Left lung (tissue), 10 donors: ENCODE measurements around the gene MAST1. TPM values are rescaled to one million over a fixed set of nuclear protein-coding genes. Genes with fewer than 3 reads are reported as not detected.
"Not testable (repeated sequence)": the region's sequence is repeated elsewhere in the genome, so short reads cannot be mapped to it uniquely, and the experiment has no call there.

Experiments
- ATAC-seq: fragments of 200-7000 bp; cut with Tn5 transposase; one replicate; pipeline ENCODE4 v1.9.1; 2020; ENCODE audit warnings: moderate library complexity
- DNase-seq, 4 donors: peaks; one replicate each; pipeline ENCODE4 v3.0.0-alpha.2; 2013 to 2020
- H3K27ac ChIP-seq, 2 donors: fragments of 200-600 bp; sonication (generic) in 1 of 2; one replicate each; pipeline versions ENCODE4 v1.5.0 to v1.8.0; 2020 to 2021
- H3K27me3 ChIP-seq, 2 donors: fragments of 200-600 bp; sonication (generic) in 1 of 2; one replicate each; pipeline versions ENCODE4 v1.5.0 to v1.8.0; 2020 to 2021
- H3K36me3 ChIP-seq, 2 donors: fragments of 200-600 bp; sonication (generic) in 1 of 2; one replicate each; pipeline versions ENCODE4 v1.5.0 to v1.8.0; 2020 to 2021
- H3K4me1 ChIP-seq, 2 donors: fragments of 200-600 bp; one replicate each; pipeline ENCODE4 v1.8.0; 2021
- H3K4me3 ChIP-seq, 2 donors: fragments of 200-600 bp; sonication (generic) in 1 of 2; one replicate each; pipeline versions ENCODE4 v1.5.0 to v1.8.0; 2020 to 2021; ENCODE audit warnings: mild to moderate bottlenecking in 1 of 2
- H3K9me3 ChIP-seq, 2 donors: fragments of 200-600 bp; sonication (generic) in 1 of 2; one replicate each; pipeline versions ENCODE4 v1.5.0 to v1.8.0; 2020 to 2021
- intact Hi-C, 2 donors: fragments of 100-400 bp; cut with DNase I; formaldehyde crosslinking; loops; one replicate each; pipeline versions ENCODE4 v1.11.2 to v1.14.2; 2022
- polyA plus RNA-seq, 6 donors: library from polyadenylated mRNA; unstranded; fragments of 120-200 nt; gene quantifications; one replicate each; pipeline ENCODE4 v1.2.1, GENCODE V29; 2013; ENCODE audit not compliant: insufficient read length in 6 of 6
- total RNA-seq, 2 donors: library from RNA; stranded (reverse); fragmentation: NEBNext Ultra II Directional; extraction: Animal tissue kit (Norgen Biotek cat#: 25700); gene quantifications; one replicate each; pipeline ENCODE4 v1.2.1, GENCODE V29; 2021
- TF ChIP-seq, protein P1 (sequence below), 2 donors: fragments of 200-600 bp; sonication (generic) in 1 of 2; IDR thresholded peaks; one replicate each; pipeline versions ENCODE4 v1.5.0 to v1.8.0; 2021; ENCODE audit warnings: antibody characterized with exemption in 2 of 2
- donor health status: DM: no; HTN: yes; CAD: no.
- donor health status: DM: no; HTN: no; CAD: no.

MAST1 gene
- total and polyA plus RNA-seq, 8 donors = 0.15 to 2.4 (median 1.5) TPM

DNA sequence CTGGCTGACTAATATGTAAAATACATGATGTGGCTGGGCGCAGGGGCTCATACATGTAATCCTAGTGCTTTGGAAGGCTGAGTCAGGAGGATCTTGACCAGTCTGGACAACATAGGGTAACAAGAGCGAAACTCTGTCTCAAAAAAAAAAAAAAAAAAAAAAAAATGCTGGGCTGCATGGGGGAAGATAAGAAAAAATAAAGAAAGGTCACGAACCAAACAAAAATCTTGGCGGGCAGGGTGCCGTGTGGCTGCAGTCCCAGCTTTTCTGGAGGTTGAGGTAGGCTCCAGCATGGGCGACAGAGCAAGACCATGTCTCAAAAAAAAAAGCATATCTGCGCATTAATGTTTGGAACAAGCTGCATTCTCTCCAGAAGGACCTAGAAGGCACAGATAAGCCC lies 23.2 kb upstream of the MAST1 start:
- intact Hi-C loops = no loop called here
- Histone ChIP-seq H3K9me3 (no peaks in the 10 kb centered on the region), H3K36me3 (peaks cover 0 to 24% of the 10 kb centered on the region in 2 donors), H3K27ac (no peak overlapping the region), H3K4me3 (no peak overlapping the region), H3K27me3 (no peaks in the 10 kb centered on the region), H3K4me1 (no peaks in the 10 kb centered on the region)
- no peak for ATAC-seq
- TF ChIP-seq, protein P1, sequence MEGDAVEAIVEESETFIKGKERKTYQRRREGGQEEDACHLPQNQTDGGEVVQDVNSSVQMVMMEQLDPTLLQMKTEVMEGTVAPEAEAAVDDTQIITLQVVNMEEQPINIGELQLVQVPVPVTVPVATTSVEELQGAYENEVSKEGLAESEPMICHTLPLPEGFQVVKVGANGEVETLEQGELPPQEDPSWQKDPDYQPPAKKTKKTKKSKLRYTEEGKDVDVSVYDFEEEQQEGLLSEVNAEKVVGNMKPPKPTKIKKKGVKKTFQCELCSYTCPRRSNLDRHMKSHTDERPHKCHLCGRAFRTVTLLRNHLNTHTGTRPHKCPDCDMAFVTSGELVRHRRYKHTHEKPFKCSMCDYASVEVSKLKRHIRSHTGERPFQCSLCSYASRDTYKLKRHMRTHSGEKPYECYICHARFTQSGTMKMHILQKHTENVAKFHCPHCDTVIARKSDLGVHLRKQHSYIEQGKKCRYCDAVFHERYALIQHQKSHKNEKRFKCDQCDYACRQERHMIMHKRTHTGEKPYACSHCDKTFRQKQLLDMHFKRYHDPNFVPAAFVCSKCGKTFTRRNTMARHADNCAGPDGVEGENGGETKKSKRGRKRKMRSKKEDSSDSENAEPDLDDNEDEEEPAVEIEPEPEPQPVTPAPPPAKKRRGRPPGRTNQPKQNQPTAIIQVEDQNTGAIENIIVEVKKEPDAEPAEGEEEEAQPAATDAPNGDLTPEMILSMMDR (IDR thresholded peaks at IDR 0.05) = no peak
- DNase-seq = no peak

DNA sequence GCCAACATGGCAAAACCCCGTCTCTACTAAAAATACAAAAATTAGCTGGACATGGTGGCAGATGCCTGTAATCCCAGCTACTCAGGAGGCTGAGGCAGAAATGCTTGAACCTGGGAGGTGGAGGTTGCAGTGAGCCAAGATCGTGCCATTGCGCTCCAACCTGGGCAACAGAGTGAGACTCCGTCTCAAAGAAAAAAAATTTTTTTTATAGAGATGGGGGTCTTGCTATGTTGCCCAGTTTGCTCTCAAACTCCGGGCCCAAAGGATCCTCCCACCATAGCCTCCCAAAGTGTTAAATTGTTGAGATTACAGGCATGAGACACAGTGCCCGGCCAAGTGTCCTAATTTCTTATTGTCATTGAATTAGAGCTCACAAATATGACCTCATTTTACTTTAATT lies 21.1 kb upstream of the MAST1 start:
- peaks cover 0 to 19% of the 10 kb centered on the region in 2 donors for H3K36me3 ChIP-seq
- H3K4me3 ChIP-seq, ATAC-seq, DNase-seq, H3K9me3 ChIP-seq, H3K27me3 ChIP-seq, H3K4me1 ChIP-seq, H3K27ac ChIP-seq, intact Hi-C loops: not testable (repeated sequence)

DNA sequence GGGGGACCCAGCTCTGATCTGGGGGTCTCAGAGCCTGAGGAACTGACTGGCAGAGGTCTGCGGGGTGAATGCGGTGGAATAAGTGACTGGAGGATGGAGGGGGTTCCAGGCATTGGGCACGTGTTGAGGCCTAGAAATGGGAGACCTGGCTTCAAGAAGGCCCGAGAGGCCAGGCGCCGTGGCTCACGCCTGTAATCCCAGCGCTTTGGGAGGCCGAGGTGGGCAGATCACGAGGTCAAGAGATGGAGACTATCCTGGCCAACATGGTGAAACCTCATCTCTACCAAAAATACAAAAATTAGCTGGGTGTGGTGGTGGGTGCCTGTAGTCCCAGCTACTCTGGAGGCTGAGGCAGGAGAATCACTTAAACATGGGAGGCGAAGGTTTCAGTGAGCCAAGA lies 20.5 kb upstream of the MAST1 start:
- H3K27ac ChIP-seq, H3K9me3 ChIP-seq, DNase-seq, H3K4me3 ChIP-seq, H3K4me1 ChIP-seq, ATAC-seq, intact Hi-C loops, H3K27me3 ChIP-seq: not testable (repeated sequence)
- peaks cover 0 to 18% of the 10 kb centered on the region in 2 donors for H3K36me3 ChIP-seq

DNA sequence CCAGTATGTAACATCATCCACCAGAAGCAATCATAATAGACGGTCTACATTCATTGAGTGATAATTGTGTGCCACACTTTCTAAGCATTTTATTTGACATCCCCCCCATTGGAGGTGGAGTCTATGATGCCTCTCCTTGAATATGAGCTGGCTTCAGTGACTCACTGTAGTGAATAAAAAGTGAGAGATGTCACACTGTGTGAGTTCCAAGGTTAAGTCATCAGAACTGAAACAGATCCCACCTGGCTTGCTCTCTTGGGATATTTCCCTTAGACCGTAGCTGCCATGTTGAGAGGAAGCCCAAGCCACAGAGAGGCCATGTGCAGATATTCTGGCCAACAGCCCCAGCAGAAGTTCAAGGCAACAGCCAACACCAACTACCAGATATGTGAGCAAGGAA lies 16.6 kb upstream of the MAST1 start:
- H3K27me3 ChIP-seq = peaks cover 0 to 40% of the 10 kb centered on the region in 2 donors
- TF ChIP-seq, protein P1 (IDR thresholded peaks at IDR 0.05) = no peak
- H3K36me3 ChIP-seq = no peaks in the 10 kb centered on the region
- H3K27ac ChIP-seq = no peak overlapping the region
- H3K4me1 ChIP-seq = peaks cover 0 to 4% of the 10 kb centered on the region in 2 donors
- intact Hi-C loops = no loop called here
- peaks cover 0 to 3% of the 10 kb centered on the region in 2 donors for H3K9me3 ChIP-seq
- DNase-seq = no peak
- H3K4me3 ChIP-seq = no peak overlapping the region
- no peak for ATAC-seq

DNA sequence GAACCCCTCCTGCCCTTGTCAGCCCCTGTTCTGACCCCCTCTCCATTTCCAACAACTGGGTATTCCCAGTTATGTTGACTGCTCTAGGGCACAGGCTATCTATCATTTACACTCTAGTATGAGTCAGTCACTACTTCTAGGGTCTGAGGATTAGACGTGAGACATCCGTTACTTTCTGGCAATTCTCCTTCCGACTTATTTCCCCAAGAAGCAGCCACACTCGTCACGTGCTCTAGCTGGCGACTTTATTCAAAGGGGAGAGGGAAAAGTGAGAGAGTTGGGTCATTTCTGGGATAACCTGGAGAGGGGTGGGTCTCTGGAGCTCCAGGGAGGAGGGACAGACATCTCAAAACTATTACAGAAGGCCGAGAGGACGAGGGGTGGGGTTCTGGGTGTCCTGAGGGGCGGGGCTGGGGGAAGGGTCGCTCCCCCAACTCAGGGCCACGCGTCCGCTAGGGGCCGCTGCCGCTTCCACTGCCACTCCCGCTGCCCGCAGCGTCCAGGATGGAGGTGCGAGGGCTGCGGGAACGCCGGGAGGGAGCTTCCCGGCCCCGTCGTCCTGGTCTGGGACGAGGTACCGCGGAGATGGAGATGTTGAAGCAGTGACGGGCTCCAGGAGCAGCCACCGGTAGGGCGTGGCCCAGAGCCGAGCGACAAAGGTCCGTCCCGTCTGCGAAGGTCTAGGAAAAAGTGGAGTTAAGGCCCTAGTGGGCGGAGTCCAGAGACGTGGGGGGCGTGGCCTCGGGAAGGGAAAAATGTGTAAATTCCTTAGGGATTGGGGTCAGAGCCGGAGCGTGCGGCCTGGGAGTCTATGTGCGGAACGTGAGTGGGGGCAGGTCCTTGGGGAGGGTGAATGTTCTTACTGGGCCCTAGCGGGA lies 12.8 kb upstream of the MAST1 start:
- ATAC-seq (peak; percentile 47), DNase-seq (no peak)
- Histone ChIP-seq H3K27ac (no peak overlapping the region), H3K9me3 (peaks cover 0 to 3% of the 10 kb centered on the region in 2 donors), H3K4me3 (no peak overlapping the region), H3K36me3 (no peaks in the 10 kb centered on the region), H3K27me3 (peaks cover 5 to 77% of the 10 kb centered on the region in 2 donors), H3K4me1 (peaks cover 0 to 9% of the 10 kb centered on the region in 2 donors)
- TF ChIP-seq, protein P1 (IDR thresholded peaks at IDR 0.05) = peak in 1 of 2 donors; percentile 28
- intact Hi-C loops = no loop called here

DNA sequence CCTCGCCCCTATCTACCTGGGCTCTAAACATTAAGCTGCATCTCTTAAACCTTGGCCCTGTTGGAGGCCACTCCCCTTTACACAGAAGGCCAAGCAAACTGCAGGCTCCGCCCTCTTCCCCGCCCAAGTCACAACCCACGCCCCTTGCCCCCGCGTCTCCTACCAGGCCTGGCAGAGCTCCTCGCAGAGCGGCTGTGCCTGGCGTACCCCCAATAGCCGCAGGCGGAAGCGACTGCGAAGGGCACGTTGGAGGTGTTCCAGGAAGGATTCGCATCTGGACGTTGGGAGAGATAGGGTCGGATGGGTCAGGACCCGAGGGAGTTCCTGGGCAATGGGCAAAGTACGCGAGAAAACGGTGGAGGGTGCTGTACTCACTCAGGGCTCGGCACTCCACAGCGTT lies 9.8 kb upstream of the MAST1 start:
- no peak overlapping the region for H3K4me3 ChIP-seq
- DNase-seq (no peak), ATAC-seq (no peak)
- intact Hi-C loops = no loop called here
- TF ChIP-seq, protein P1 (IDR thresholded peaks at IDR 0.05) = no peak
- no peak overlapping the region for H3K27ac ChIP-seq
- H3K4me1 ChIP-seq = peaks cover 0 to 21% of the 10 kb centered on the region in 2 donors
- H3K9me3 ChIP-seq = no peaks in the 10 kb centered on the region
- no peaks in the 10 kb centered on the region for H3K36me3 ChIP-seq
- H3K27me3 ChIP-seq = peaks cover 25 to 100% of the 10 kb centered on the region in 2 donors
